ENCODE measurements around the gene TNRC6B. TPM values are rescaled to one million over a fixed set of nuclear protein-coding genes. Genes with fewer than 3 reads are reported as not detected.
A peak's percentile ranks its signal among the peaks of the same experiment; 100 is the strongest.
"Not testable (repeated sequence)": the region's sequence is repeated elsewhere in the genome, so short reads cannot be mapped to it uniquely, and the experiment has no call there.

The TNRC6B gene
- total and polyA plus RNA-seq, 2 of the 13 experiments (the other 11 are each of a cell fraction or from before 2014, with no cell fraction given) = 8.9 to 13.2 TPM

DNA sequence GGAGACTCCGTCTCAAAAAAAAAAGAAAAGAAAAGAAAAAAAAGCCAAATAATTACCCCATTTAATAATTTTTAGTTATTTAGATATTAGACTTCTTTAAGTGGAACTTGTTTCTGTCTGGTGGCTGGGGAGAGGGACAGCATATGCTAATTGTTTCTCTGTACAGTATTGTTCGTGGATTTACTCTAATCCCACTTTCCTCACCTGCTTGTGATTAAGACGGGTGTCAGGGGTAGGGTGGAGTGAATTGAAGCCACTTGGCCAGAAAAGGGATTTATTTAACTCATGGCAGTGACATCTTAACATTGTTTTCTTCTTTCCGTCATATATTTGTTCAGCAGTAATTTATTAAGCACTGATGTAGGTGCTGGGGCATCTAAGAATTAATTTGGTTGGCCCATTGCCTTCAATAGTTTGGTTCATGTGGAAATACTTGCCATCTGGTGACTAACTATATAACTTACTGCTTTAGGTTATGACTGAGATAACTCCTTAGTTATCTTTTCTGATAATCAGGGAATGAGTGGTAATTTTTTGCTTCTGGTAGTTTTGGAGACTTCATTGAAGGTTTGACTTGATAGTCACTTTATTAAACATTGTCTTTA lies 4.6 kb downstream of the TNRC6B start (continued):
- no peak for TF ChIP-seq CBX1 (IDR thresholded peaks at IDR 0.05; ENCODE audit: low read depth)
- TF ChIP-seq KLF12 (CRISPR knock-in tag; IDR thresholded peaks at IDR 0.05; ENCODE audit: borderline replicate concordance) = no peak

- peaks cover 55% of the 10 kb centered on the region for H3K4me1 ChIP-seq (ENCODE audit: insufficient read depth, low read length)
- intact Hi-C loops (cut with micrococcal nuclease; ENCODE audit: unreplicated experiment) (no loop called here), in situ Hi-C loops (cut with HindIII; ENCODE audit: extremely low pct_ligation_motif_present, low pct_unique_long_range_greater_than_20kb) (no loop called here)
- peak; percentile 63 for ATAC-seq
- 81% methylated on average over 9 of the region's 9 CpGs for WGBS (ENCODE audit: low lambda C conversion rate)
- ChIA-PET POLR2A (no interaction called here), CTCF (ENCODE audit: low intra/inter-chr PET ratio, low total read pairs) (no interaction called here)
- TF ChIP-seq SAP130 (CRISPR knock-in tag; IDR thresholded peaks at IDR 0.05; ENCODE audit: low read depth) (0 out of 2 replicates have a peak, but pooled peaks have one; percentile 11), ZNF431 (CRISPR knock-in tag; IDR thresholded peaks at IDR 0.05; ENCODE audit: borderline replicate concordance, low read depth) (no peak), TEAD3 (CRISPR knock-in tag; optimal IDR thresholded peaks at IDR 0.05; ENCODE audit: borderline replicate concordance) (peak; percentile 52)
- TF ChIP-seq, protein P1, sequence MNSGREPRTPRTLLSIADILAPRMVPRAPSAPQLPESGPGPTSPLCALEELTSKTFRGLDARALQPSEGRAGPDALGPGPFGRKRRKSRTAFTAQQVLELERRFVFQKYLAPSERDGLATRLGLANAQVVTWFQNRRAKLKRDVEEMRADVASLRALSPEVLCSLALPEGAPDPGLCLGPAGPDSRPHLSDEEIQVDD (CRISPR knock-in tag; IDR thresholded peaks at IDR 0.05; ENCODE audit: borderline replicate concordance) = no peak
- TF ChIP-seq, protein P2, sequence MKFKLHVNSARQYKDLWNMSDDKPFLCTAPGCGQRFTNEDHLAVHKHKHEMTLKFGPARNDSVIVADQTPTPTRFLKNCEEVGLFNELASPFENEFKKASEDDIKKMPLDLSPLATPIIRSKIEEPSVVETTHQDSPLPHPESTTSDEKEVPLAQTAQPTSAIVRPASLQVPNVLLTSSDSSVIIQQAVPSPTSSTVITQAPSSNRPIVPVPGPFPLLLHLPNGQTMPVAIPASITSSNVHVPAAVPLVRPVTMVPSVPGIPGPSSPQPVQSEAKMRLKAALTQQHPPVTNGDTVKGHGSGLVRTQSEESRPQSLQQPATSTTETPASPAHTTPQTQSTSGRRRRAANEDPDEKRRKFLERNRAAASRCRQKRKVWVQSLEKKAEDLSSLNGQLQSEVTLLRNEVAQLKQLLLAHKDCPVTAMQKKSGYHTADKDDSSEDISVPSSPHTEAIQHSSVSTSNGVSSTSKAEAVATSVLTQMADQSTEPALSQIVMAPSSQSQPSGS (CRISPR knock-in tag; IDR thresholded peaks at IDR 0.05) = peak; percentile 49; the same call in 1 of the 2 replicates
- H3K4me3 ChIP-seq (replicated peaks in 1 of 3; ENCODE audit: insufficient read depth in 1 of 3, low read depth in 2 of 3, low read length in 3 of 3) = no peak overlapping the region
- no peaks in the 10 kb centered on the region; a peak in 1 of 5 replicates for H3K27me3 ChIP-seq (ENCODE audit: control insufficient read depth in 1 of 2, insufficient read depth in 2 of 2, low read length in 2 of 2)
- H3K9me3 ChIP-seq (ENCODE audit: low read length) = no peaks in the 10 kb centered on the region
- H3K9ac ChIP-seq (ENCODE audit: insufficient read depth, low read depth, low read length) = no peak overlapping the region
- FAIRE-seq = peak; percentile 4
- H3K27ac ChIP-seq (ENCODE audit: extremely low read length, insufficient read depth, low read length) = no peak overlapping the region
- H2AFZ ChIP-seq (ENCODE audit: low read length) = no peak overlapping the region
- H3K79me2 ChIP-seq (ENCODE audit: insufficient read depth, low read length) = peaks cover 94% of the 10 kb centered on the region
- no peaks in the 10 kb centered on the region for H3K36me3 ChIP-seq (replicated peaks in 1 of 2; ENCODE audit: control insufficient read depth in 1 of 2, insufficient read depth in 2 of 2, low read length in 2 of 2)
- no TSS peak for BruUV-seq (replicated peaks)
- H4K20me1 ChIP-seq (ENCODE audit: insufficient read depth, low read length) = peaks cover 35% of the 10 kb centered on the region
- DNase-seq (ENCODE audit: low spot score) = peak; percentile 68
- H3K4me2 ChIP-seq (ENCODE audit: low read depth, low read length) = 0 out of 2 replicates have a peak overlapping the region, but pooled peaks have one; percentile 2
These were observed 5.4 kb downstream of the TNRC6B start for GRCh38 chr22:40183029-40183581.

- H3K4me2 ChIP-seq (ENCODE audit: low read depth, low read length); DNase-seq (ENCODE audit: low spot score); H3K4me3 ChIP-seq (replicated peaks in 1 of 3; ENCODE audit: insufficient read depth in 1 of 3, low read depth in 2 of 3, low read length in 3 of 3); H3K9ac ChIP-seq (ENCODE audit: insufficient read depth, low read depth, low read length); H2AFZ ChIP-seq (ENCODE audit: low read length); intact Hi-C loops (cut with micrococcal nuclease; ENCODE audit: unreplicated experiment); FAIRE-seq; CTCF ChIA-PET (ENCODE audit: low intra/inter-chr PET ratio, low total read pairs); H3K9me3 ChIP-seq (ENCODE audit: low read length); H3K27ac ChIP-seq (ENCODE audit: extremely low read length, insufficient read depth, low read length); ATAC-seq; BruUV-seq (replicated peaks); H3K27me3 ChIP-seq (ENCODE audit: control insufficient read depth in 1 of 2, insufficient read depth in 2 of 2, low read length in 2 of 2); H3K36me3 ChIP-seq (replicated peaks in 1 of 2; ENCODE audit: control insufficient read depth in 1 of 2, insufficient read depth in 2 of 2, low read length in 2 of 2); in situ Hi-C loops (cut with HindIII; ENCODE audit: extremely low pct_ligation_motif_present, low pct_unique_long_range_greater_than_20kb); POLR2A ChIA-PET: not testable (repeated sequence)
- peaks cover 94% of the 10 kb centered on the region for H3K79me2 ChIP-seq (ENCODE audit: insufficient read depth, low read length)
- H4K20me1 ChIP-seq (ENCODE audit: insufficient read depth, low read length) = peaks cover 40% of the 10 kb centered on the region
- peaks cover 55% of the 10 kb centered on the region for H3K4me1 ChIP-seq (ENCODE audit: insufficient read depth, low read length)
- 95% methylated on average over 13 of the region's 13 CpGs for WGBS (ENCODE audit: low lambda C conversion rate)
These were observed 5.9 kb downstream of the TNRC6B start for GRCh38 chr22:40183603-40184002.
